Endodermal cell (in vitro differentiated cells): ENCODE measurements around the gene SLC9C2. TPM values are rescaled to one million over a fixed set of nuclear protein-coding genes. Genes with fewer than 3 reads are reported as not detected.

ENCODE experiments used
- DNase-seq: peaks from one replicate; pipeline ENCODE4 v3.0.0-alpha.2; 2017
- H3K27ac ChIP-seq: 2 replicates; pipeline ENCODE4 v1.5.1; 2013; ENCODE audit warnings: mild to moderate bottlenecking, low read depth, low read length, moderate library complexity
- H3K27me3 ChIP-seq: 2 replicates; pipeline ENCODE4 v1.6.1; 2013; ENCODE audit warnings: mild to moderate bottlenecking, low read length, moderate library complexity; ENCODE audit not compliant: insufficient read depth, control insufficient read depth, poor library complexity, severe bottlenecking
- H3K36me3 ChIP-seq: 2 replicates; pipeline ENCODE4 v1.7.0; 2013; ENCODE audit warnings: mild to moderate bottlenecking, low read length, moderate library complexity; ENCODE audit not compliant: control insufficient read depth, insufficient read depth
- H3K4me1 ChIP-seq: one replicate; pipeline ENCODE4 v1.7.0; 2013; ENCODE audit warnings: low read length; ENCODE audit not compliant: control insufficient read depth, insufficient read depth
- H3K4me3 ChIP-seq: 2 replicates; pipeline ENCODE4 v1.5.1; 2013; ENCODE audit warnings: mild to moderate bottlenecking, low read length, moderate library complexity
- H3K9ac ChIP-seq: 2 replicates; pipeline ENCODE4 v1.6.1; 2013; ENCODE audit warnings: mild to moderate bottlenecking, low read length, moderate library complexity; ENCODE audit not compliant: poor library complexity, severe bottlenecking; ENCODE audit errors: extremely low read depth
- H3K9me3 ChIP-seq: 2 replicates; pipeline ENCODE4 v1.6.1; 2013; ENCODE audit warnings: mild to moderate bottlenecking, low read length, moderate library complexity; ENCODE audit not compliant: control insufficient read depth
- H3K27ac Mint-ChIP-seq: 2 replicates; pipeline ENCODE4 v1.8.0; 2020; ENCODE audit warnings: mixed read lengths
- H3K27me3 Mint-ChIP-seq: 2 replicates; pipeline ENCODE4 v1.8.0; 2021; ENCODE audit warnings: mild to moderate bottlenecking, mixed read lengths; ENCODE audit not compliant: insufficient read depth
- H3K36me3 Mint-ChIP-seq: 2 replicates; pipeline ENCODE4 v1.8.0; 2020; ENCODE audit warnings: low read depth, mixed read lengths
- H3K4me1 Mint-ChIP-seq: 2 replicates; pipeline ENCODE4 v1.8.0; 2020; ENCODE audit warnings: mixed read lengths
- H3K4me3 Mint-ChIP-seq: 2 replicates; pipeline ENCODE4 v1.8.0; 2020; ENCODE audit warnings: mild to moderate bottlenecking, moderate library complexity, mixed read lengths
- H3K9me3 Mint-ChIP-seq: 2 replicates; pipeline ENCODE4 v1.8.0; 2020; ENCODE audit warnings: mild to moderate bottlenecking, mixed read lengths
- CTCF ChIP-seq: fragments of 200-600 bp; sonication (generic); conservative IDR thresholded peaks from 2 replicates; pipeline ENCODE4 v1.5.0; 2021; ENCODE audit warnings: antibody characterized with exemption, mild to moderate bottlenecking
- WGBS, 2 experiments: methylation state at CpG; one replicate each; pipeline versions ENCODE4 v1.1.5 to v1.1.7; 2013; ENCODE audit warnings: missing lambda C conversion rate in 2 of 2, mixed read lengths in 1 of 2; ENCODE audit not compliant: insufficient coverage in 1 of 2, insufficient read length in 1 of 2; 5-methylcytosine and 5-hydroxymethylcytosine counted together
- total RNA-seq, 2 donors: library from RNA; stranded (reverse); fragmentation: NEBNext Ultra II Directional in 1 of 2; extraction: Animal tissue kit (Norgen Biotek cat#: 25700) in 1 of 2; gene quantifications; 2 replicates in 1 of 2; 3 replicates in 1 of 2; pipeline ENCODE4 v1.2.1, GENCODE V29; 2021

Gene SLC9C2
- total RNA-seq, 2 donors from 2014 or later: not detected

GRCh38 chr1:173527151-173527826 is 75.6 kb downstream of the SLC9C2 start:
- Histone ChIP-seq H3K27me3 (no peaks in the 10 kb centered on the region), H3K9me3 (no peaks in the 10 kb centered on the region), H3K27ac (no peak overlapping the region), H3K4me1 (peaks cover 3% of the 10 kb centered on the region), H3K4me3 (no peak overlapping the region), H3K36me3 (no peaks in the 10 kb centered on the region), H3K9ac (no peak overlapping the region)
- DNase-seq: no peak
- no peaks in the 10 kb centered on the region for H3K36me3 Mint-ChIP-seq
- no peaks in the 10 kb centered on the region for H3K27me3 Mint-ChIP-seq
- no peaks in the 10 kb centered on the region for H3K9me3 Mint-ChIP-seq
- no peak overlapping the region for H3K27ac Mint-ChIP-seq
- 94% methylated on average over 3 of the region's 3 CpGs; no CpG with 5 or more reads in 1 of the 2 experiments for WGBS, 2 experiments
- peaks cover 12% of the 10 kb centered on the region for H3K4me1 Mint-ChIP-seq
- no peak overlapping the region for H3K4me3 Mint-ChIP-seq
- TF ChIP-seq CTCF: no peak

GRCh38 chr1:173525926-173526325 is 76.9 kb downstream of the SLC9C2 start:
- H3K4me1 ChIP-seq: peaks cover 3% of the 10 kb centered on the region
- Mint-ChIP-seq H3K27me3 (no peaks in the 10 kb centered on the region), H3K9me3 (no peaks in the 10 kb centered on the region), H3K4me3 (no peak overlapping the region), H3K27ac (no peak overlapping the region), H3K4me1 (peaks cover 8% of the 10 kb centered on the region), H3K36me3 (no peaks in the 10 kb centered on the region)
- H3K36me3 ChIP-seq: no peaks in the 10 kb centered on the region
- H3K9me3 ChIP-seq: no peaks in the 10 kb centered on the region
- no peak overlapping the region for H3K4me3 ChIP-seq
- H3K27ac ChIP-seq: no peak overlapping the region
- DNase-seq: no peak
- TF ChIP-seq CTCF: no peak
- WGBS, 2 experiments: 100% methylated on average over 1 of the region's 1 CpG
- H3K27me3 ChIP-seq: no peaks in the 10 kb centered on the region
- H3K9ac ChIP-seq: no peak overlapping the region

GRCh38 chr1:173523329-173523728 is 79.5 kb downstream of the SLC9C2 start:
- no peaks in the 10 kb centered on the region for H3K27me3 Mint-ChIP-seq
- H3K36me3 Mint-ChIP-seq: no peaks in the 10 kb centered on the region

More at GRCh38 chr1:173523329-173523728, 79.5 kb downstream of the SLC9C2 start:
- Histone ChIP-seq H3K4me1 (peaks cover 3% of the 10 kb centered on the region), H3K27me3 (no peaks in the 10 kb centered on the region), H3K27ac (no peak overlapping the region), H3K9ac (no peak overlapping the region), H3K4me3 (no peak overlapping the region), H3K36me3 (no peaks in the 10 kb centered on the region), H3K9me3 (no peaks in the 10 kb centered on the region)
- Mint-ChIP-seq H3K4me1 (peaks cover 6% of the 10 kb centered on the region), H3K9me3 (no peaks in the 10 kb centered on the region), H3K4me3 (no peak overlapping the region), H3K27ac (no peak overlapping the region)
- TF ChIP-seq CTCF: no peak
- WGBS, 2 experiments: 95% methylated on average over 2 of the region's 3 CpGs; no CpG with 5 or more reads in 1 of the 2 experiments
- DNase-seq: no peak
